ENCODE results near the gene SYT7.
"Not testable (repeated sequence)": the region's sequence is repeated elsewhere in the genome, so short reads cannot be mapped to it uniquely, and the experiment has no call there.

SYT7 gene

DNA sequence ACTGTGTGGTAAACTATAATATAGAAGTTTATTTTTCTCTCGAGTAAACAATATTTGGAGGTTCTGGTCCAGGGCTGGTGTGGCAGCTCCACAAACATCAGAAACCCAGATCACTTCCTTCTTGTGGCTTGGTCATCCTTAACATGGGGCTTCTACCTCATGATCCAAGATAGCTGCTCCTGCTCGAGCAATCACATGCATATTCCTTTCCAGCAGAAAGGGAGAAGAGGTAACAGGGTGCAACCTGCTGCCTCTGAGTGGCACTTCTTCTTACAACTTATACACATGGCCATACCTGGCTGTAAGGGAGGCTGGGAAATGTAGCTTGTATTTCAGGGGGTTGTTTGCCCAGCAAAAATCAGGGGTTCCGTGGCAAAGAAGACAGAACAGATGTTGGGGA is 44.6 kb upstream of the SYT7 start:
- H3K27ac ChIP-seq, result no peak overlapping the region
- H3K4me3 ChIP-seq, result no peak overlapping the region
- H3K9me3 ChIP-seq (ENCODE audit: low read depth, low read length), result no peaks in the 10 kb centered on the region
- TF ChIP-seq FOXP2 (optimal IDR thresholded peaks at IDR 0.05; ENCODE audit: control extremely low read depth, extremely low read length, insufficient read depth) (no peak), EZH2 (IDR thresholded peaks at IDR 0.05) (no peak), POLR2AphosphoS5 (IDR thresholded peaks at IDR 0.05; ENCODE audit: borderline replicate concordance, low read depth, low read length) (no peak)
- H3K9ac ChIP-seq (ENCODE audit: insufficient read length), result no peak overlapping the region
- DNase-seq (ENCODE audit: low read depth, low spot score), result no peak
- no peaks in the 10 kb centered on the region for H3K36me3 ChIP-seq (ENCODE audit: insufficient read depth, low read length)

DNA sequence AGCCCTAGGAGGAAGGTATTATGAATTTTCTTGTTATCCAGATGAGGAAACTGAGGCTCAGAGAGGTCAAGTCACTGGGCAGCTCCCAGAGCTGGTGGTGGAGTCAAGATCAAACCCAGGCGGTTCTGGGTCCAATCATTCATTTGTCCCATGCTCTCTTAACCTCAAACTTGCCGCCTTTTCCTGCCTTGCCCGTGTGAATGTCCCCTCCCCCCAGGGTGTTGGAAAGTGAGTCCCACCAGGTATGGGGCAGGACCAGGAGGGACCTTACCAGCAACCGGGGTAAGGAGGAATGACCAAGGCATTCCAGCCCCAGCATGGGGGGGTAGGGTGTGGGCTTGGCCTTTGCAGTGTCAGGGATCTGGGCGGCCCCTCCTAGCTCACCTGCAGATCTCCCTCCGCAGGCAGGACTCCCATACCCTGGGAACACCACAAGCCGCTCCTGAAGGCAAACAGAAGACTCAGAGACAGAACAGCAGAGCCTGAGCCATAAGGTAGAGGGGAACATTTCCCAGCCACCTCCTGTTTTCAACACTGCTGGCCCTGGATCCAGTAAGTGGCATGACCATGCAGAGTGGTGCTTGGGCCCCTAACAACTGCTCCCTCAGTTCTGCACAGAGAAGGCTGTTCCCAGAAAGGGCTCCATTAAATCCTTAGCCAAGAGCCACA is 41.2 kb upstream of the SYT7 start:
- TF ChIP-seq EZH2 (IDR thresholded peaks at IDR 0.05) (no peak), FOXP2 (optimal IDR thresholded peaks at IDR 0.05; ENCODE audit: control extremely low read depth, extremely low read length, insufficient read depth) (no peak), POLR2AphosphoS5 (IDR thresholded peaks at IDR 0.05; ENCODE audit: borderline replicate concordance, low read depth, low read length) (no peak)

DNA sequence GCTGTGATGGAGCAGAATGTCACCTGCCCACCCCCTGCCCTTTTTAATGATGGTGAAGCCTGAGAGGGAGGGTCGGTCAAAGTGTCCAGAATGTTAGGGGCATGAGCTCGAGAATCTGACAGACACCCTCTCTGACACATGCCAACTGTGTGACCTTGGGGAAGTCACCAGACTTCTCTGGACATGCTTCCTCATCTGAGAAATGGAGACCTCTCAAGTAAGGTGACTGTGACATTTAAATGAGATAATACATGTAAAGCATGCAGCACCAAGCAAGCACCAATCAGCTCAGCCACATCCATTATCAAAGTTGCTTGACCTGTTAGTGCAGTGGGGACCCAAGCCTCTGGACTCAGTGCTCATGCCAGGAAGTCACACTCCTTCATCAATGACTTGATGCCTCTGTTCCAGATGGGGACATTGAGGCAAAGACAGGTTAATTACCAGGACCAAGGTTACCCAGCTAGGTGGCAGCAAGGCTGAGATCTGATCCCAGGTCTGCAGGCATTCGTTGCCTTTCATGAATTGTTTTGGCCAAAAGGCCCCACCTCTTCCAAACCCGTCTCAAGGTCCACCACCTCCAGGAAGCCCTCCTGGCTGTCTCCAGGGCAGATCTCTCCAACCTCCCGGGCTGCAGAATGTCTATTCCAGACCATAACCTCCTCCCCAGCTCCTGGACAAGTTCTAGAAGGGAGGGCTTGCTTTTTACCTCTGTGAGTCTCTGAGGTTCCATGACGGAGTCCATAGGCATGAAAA is 38.8 kb upstream of the SYT7 start:
- TF ChIP-seq FOXP2 (optimal IDR thresholded peaks at IDR 0.05; ENCODE audit: control extremely low read depth, extremely low read length, insufficient read depth) (no peak), POLR2AphosphoS5 (IDR thresholded peaks at IDR 0.05; ENCODE audit: borderline replicate concordance, low read depth, low read length) (no peak), EZH2 (IDR thresholded peaks at IDR 0.05) (no peak)
- H3K9me3 ChIP-seq (ENCODE audit: low read depth, low read length), result no peaks in the 10 kb centered on the region
- no peak overlapping the region for H3K27ac ChIP-seq
- no peaks in the 10 kb centered on the region for H3K36me3 ChIP-seq (ENCODE audit: insufficient read depth, low read length)
- H3K9ac ChIP-seq (ENCODE audit: insufficient read length), result no peak overlapping the region
- no peak for DNase-seq (ENCODE audit: low read depth, low spot score)
- no peak overlapping the region for H3K4me3 ChIP-seq

More for the DNA sequence above, 41.2 kb upstream of the SYT7 start:
- DNase-seq (ENCODE audit: low read depth, low spot score), result no peak
- Histone ChIP-seq H3K36me3 (ENCODE audit: insufficient read depth, low read length) (no peaks in the 10 kb centered on the region), H3K4me3 (no peak overlapping the region), H3K9ac (ENCODE audit: insufficient read length) (no peak overlapping the region), H3K27ac (no peak overlapping the region), H3K9me3 (ENCODE audit: low read depth, low read length) (no peaks in the 10 kb centered on the region)

DNA sequence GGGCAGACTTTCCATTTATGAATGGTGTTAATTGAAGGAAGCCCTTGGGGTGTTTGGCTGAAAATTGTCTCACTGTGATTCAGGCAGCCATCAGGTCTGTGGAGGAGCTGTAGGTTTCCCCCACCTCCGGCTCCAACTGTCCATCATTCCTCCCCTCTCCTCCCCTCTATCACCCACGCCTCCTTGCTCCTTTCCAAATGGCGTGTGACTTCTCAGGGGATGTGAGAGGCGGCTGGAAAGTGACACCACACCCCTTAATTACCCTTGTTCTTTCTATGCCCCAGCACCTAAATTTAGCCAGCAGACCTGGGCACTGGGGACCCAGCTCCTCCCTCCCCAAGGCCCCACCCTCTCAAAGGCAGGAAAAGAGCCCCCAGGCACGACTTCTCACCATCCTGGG is 38.1 kb upstream of the SYT7 start:
- Histone ChIP-seq H3K36me3 (ENCODE audit: insufficient read depth, low read length) (no peaks in the 10 kb centered on the region), H3K9ac (ENCODE audit: insufficient read length) (no peak overlapping the region), H3K27ac (no peak overlapping the region), H3K4me3 (no peak overlapping the region), H3K9me3 (ENCODE audit: low read depth, low read length) (no peaks in the 10 kb centered on the region)
- TF ChIP-seq EZH2 (IDR thresholded peaks at IDR 0.05), result no peak
- no peak for TF ChIP-seq FOXP2 (optimal IDR thresholded peaks at IDR 0.05; ENCODE audit: control extremely low read depth, extremely low read length, insufficient read depth)
- no peak for TF ChIP-seq POLR2AphosphoS5 (IDR thresholded peaks at IDR 0.05; ENCODE audit: borderline replicate concordance, low read depth, low read length)
- no peak for DNase-seq (ENCODE audit: low read depth, low spot score)

DNA sequence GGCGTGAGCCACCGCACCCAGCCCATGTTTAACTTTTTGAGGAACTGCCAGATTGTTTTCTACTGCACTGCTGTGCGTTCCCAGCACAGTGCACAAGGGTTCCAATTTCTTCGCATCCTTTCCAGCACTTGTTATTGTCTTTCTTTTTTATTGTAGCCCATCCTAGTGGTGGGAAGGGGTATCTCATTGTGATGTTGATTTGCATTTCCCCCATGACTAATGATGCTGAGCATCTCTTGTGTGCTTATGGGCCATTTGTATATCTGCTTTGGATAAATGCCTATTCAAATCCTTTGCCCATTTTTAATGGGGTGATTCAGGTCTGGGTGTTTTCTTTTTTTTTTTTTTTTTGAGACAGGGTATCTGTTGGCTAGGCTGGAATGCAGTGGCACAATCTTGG is 36.6 kb upstream of the SYT7 start:
- no peak overlapping the region for H3K27ac ChIP-seq
- no peak for DNase-seq (ENCODE audit: low read depth, low spot score)

DNA sequence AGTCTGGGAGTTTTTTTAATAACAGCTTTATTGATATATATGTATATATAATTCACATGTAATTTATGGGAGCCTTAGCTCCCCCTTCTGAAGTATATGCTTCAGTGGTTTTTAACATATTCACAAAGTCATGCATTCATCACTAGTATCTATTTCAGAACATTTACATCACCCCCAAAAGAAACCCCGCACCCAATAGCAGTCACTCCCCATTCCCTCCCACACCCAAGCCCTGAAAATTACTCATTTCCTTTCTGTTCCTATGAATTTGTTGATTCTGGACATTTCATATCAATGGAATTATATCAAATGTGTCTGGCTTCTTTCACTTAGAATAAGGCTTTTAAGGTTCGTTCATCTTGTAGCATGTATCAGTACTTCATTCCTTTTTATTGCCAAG is 35.6 kb upstream of the SYT7 start:
- Histone ChIP-seq H3K9ac (ENCODE audit: insufficient read length) (no peak overlapping the region), H3K4me3 (no peak overlapping the region), H3K36me3 (ENCODE audit: insufficient read depth, low read length) (no peaks in the 10 kb centered on the region), H3K27ac (no peak overlapping the region), H3K9me3 (ENCODE audit: low read depth, low read length) (no peaks in the 10 kb centered on the region)
- no peak for TF ChIP-seq POLR2AphosphoS5 (IDR thresholded peaks at IDR 0.05; ENCODE audit: borderline replicate concordance, low read depth, low read length)
- no peak for TF ChIP-seq FOXP2 (optimal IDR thresholded peaks at IDR 0.05; ENCODE audit: control extremely low read depth, extremely low read length, insufficient read depth)
- no peak for TF ChIP-seq EZH2 (IDR thresholded peaks at IDR 0.05)
- DNase-seq (ENCODE audit: low read depth, low spot score), result no peak

More for the DNA sequence above, 36.6 kb upstream of the SYT7 start:
- TF ChIP-seq POLR2AphosphoS5 (IDR thresholded peaks at IDR 0.05; ENCODE audit: borderline replicate concordance, low read depth, low read length) (no peak), FOXP2 (optimal IDR thresholded peaks at IDR 0.05; ENCODE audit: control extremely low read depth, extremely low read length, insufficient read depth) (no peak), EZH2 (IDR thresholded peaks at IDR 0.05) (no peak)
- Histone ChIP-seq H3K9me3 (ENCODE audit: low read depth, low read length) (no peaks in the 10 kb centered on the region), H3K36me3 (ENCODE audit: insufficient read depth, low read length) (no peaks in the 10 kb centered on the region), H3K4me3 (no peak overlapping the region), H3K9ac (ENCODE audit: insufficient read length) (no peak overlapping the region)

- H3K9me3 ChIP-seq (ENCODE audit: low read depth, low read length); H3K27ac ChIP-seq; DNase-seq (ENCODE audit: low read depth, low spot score); H3K4me3 ChIP-seq; H3K36me3 ChIP-seq (ENCODE audit: insufficient read depth, low read length); H3K9ac ChIP-seq (ENCODE audit: insufficient read length): not testable (repeated sequence)
These were observed 33.9 kb upstream of the SYT7 start for GRCh38 chr11:61614782-61615181.

DNA sequence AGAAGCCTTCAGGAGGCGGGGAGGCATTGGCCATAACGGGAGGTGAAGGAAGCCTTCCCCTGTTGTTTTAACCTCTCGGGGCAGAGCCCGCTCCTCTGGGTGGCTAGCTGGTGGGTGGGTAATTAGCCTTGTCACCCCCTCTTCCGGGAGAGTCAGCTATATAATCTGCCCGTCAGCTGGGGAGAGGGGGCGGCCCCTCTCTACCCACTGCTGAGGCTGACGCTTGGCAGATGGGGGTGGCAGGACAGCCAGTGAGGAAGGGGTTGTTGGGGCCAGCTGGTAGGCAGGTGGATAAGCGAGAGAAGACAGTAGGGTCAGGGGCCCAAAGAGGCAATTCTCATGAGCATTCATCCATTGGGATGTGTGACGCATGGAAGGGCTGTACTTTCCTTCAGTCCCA is 33.0 kb upstream of the SYT7 start:
- DNase-seq (ENCODE audit: low read depth, low spot score), result no peak
- H3K9me3 ChIP-seq (ENCODE audit: low read depth, low read length), result no peaks in the 10 kb centered on the region
- H3K9ac ChIP-seq (ENCODE audit: insufficient read length), result no peak overlapping the region
- H3K36me3 ChIP-seq (ENCODE audit: insufficient read depth, low read length), result no peaks in the 10 kb centered on the region
- TF ChIP-seq POLR2AphosphoS5 (IDR thresholded peaks at IDR 0.05; ENCODE audit: borderline replicate concordance, low read depth, low read length) (no peak), EZH2 (IDR thresholded peaks at IDR 0.05) (no peak), FOXP2 (optimal IDR thresholded peaks at IDR 0.05; ENCODE audit: control extremely low read depth, extremely low read length, insufficient read depth) (no peak)
- no peak overlapping the region for H3K4me3 ChIP-seq
- no peak overlapping the region for H3K27ac ChIP-seq
